PC-3 (cell line): ENCODE data around the gene PYM1.
"Not testable (repeated sequence)": the region's sequence is repeated elsewhere in the genome, so short reads cannot be mapped to it uniquely, and the experiment has no call there.

Source experiments
- EZH2 ChIP-seq: fragments of 300-600 bp; sonication (generic); IDR thresholded peaks from one replicate; pipeline ENCODE4 v1.6.1; 2017; ENCODE audit warnings: antibody characterized with exemption, mild to moderate bottlenecking, low read length; ENCODE audit not compliant: unreplicated experiment
- EZH2phosphoT487 ChIP-seq: fragments of 300-600 bp; sonication (generic); IDR thresholded peaks from 2 replicates; pipeline ENCODE4 v1.6.1; 2018; ENCODE audit warnings: mild to moderate bottlenecking, antibody characterized with exemption, low read length, borderline replicate concordance
- TF ChIP-seq, protein P1 (sequence below): fragments of 300-600 bp; sonication (generic); conservative IDR thresholded peaks from 2 replicates; pipeline ENCODE4 v1.5.1; 2017; ENCODE audit warnings: antibody characterized with exemption, low read depth, mild to moderate bottlenecking, low read length

- TF ChIP-seq EZH2, EZH2phosphoT487: not testable (repeated sequence)
- TF ChIP-seq, protein P1, sequence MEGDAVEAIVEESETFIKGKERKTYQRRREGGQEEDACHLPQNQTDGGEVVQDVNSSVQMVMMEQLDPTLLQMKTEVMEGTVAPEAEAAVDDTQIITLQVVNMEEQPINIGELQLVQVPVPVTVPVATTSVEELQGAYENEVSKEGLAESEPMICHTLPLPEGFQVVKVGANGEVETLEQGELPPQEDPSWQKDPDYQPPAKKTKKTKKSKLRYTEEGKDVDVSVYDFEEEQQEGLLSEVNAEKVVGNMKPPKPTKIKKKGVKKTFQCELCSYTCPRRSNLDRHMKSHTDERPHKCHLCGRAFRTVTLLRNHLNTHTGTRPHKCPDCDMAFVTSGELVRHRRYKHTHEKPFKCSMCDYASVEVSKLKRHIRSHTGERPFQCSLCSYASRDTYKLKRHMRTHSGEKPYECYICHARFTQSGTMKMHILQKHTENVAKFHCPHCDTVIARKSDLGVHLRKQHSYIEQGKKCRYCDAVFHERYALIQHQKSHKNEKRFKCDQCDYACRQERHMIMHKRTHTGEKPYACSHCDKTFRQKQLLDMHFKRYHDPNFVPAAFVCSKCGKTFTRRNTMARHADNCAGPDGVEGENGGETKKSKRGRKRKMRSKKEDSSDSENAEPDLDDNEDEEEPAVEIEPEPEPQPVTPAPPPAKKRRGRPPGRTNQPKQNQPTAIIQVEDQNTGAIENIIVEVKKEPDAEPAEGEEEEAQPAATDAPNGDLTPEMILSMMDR = not testable (repeated sequence)
Measured at GRCh38 chr12:55866454-55867004, 61.2 kb downstream of the PYM1 start.
